Glomerular visceral epithelial cell (primary cell): ENCODE results near the gene SHPK.

Experiments used
- DNase-seq: peaks from one replicate; pipeline ENCODE4 v3.0.0-alpha.2; 2016; ENCODE audit errors: extremely low spot score

The SHPK gene

DNA sequence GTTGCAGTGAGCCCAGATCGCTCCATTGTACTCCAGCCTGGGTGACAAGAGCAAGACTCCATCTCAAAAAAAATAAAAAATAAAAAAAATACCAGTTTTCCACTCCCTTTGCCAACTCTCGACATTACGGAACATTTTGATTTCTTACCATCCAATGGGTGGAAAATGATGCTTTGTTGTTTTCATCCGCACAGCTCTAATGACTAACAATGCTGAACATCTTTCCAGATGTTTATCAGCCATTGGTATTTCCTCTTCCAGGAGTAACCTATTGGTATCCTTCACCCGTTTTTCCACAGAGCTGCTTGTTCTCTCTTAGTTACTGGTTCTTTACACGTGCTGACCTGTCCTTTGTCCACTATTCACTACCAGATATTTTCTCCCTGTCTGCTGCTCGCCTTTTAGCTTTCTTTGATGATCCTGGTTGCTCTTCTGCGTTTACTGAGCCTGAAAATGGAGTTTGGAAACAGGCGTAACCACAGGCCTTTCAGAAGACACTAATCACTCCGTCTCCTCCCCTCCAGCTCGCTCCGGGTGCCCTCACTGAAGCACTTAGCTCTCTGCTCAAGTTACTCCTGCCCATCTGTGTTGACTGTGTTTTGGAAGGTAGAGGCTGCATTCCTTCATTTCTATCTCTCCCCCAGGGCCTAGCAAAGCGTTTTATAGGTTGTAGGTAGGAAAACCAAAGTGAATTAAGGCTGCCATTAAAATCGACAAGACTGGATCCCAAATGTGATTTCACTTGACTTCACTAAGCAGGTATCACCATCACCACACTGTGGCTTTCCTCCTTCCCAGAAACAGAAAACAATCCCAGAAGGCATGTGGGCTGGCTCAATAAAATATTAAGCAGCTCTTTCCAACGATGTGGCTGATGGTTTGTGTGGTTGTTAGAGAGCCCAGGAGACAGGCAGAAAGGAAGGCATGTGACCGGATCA is 8.9 kb downstream of the SHPK start:
- DNase-seq = no peak

DNA sequence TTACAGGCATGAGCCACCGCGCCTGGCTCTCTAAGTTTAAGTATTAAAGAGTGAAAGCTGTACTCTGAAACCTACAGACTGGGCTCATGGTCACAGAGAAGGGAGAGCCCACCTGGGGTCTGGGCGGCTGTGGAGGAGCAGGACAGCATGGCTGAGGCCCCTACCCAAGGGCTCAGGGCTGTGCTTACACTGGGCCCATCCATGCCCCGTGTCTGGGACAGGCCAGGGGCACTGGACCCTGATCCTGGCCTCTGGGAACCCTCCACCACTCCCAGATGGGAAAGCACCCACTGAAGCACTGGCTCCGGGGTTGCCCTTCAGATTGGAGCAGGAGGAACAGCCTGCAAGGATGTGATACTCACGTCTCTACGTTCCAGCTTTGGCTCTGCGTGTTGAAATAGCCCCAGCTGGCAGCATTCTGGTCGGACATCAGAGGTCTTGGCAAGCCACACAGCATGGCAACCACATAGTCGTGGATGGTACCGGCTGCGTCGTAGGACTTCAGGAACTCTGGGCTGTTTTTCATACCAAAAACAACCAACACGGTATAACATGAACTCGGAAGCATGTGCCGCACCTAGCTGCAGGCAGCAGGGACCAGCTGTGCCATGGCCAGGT is 13.0 kb downstream of the SHPK start:
- DNase-seq = no peak

DNA sequence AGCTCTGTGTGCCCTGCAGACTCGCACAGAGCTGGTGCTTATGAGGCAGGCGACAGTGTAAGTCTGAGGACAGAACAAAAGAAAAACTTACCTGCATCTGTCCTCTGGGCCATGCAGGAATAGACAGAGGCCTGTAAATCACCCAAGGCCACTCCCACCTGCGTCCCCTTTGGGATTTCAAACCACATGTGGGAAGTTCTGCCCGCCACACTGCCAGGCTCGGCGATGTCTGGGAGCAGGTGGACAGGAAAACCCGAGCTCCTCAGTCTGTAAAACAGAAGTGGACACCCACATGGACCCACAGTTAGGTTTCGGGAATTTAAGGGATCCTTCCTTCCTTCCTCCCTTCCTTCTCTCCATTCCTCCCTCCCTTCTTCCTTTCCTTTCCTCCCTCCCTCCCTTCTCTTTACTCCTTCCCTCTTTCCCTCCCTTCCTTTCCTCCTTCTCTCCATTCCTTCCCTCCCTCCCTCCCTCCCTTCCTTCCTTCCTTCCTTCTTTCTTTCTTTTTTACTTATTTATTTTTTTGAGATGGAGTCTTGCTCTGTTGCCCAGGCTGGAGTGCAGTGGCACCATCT is 14.8 kb downstream of the SHPK start:
- DNase-seq = no peak

DNA sequence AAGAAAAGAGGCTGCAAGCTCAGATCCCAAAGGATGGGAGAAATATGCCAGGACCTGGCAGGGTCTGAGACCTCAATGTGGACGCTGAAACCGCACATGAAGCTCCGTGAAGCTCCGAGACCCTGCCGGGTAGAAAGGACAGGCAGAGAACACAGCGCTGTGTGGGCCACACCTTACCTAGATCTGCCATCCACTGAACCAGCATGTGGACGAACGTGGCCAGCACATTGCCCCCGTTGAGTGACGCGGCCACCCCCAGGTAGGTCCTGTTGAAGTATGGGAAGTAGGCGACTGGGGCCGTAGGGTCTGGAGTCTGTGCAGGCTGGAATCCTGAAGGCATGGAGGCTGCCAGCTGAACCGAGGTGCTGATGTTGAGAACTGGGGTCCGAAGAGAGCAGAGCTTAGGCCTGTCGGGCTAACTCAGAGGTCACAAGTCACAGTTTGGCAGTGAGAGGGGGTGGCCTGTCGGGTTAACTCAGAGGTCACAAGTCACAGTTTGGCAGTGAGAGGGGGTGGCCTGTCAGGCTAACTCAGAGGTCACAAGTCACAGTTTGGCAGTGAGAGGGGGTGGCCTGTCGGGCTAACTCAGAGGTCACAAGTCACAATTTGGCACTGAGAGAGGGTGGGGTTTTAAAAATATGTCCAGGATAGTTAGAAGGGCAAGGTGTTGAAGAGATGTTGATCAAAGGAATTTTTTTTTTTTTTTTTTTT is 20.7 kb downstream of the SHPK start:
- DNase-seq = no peak

DNA sequence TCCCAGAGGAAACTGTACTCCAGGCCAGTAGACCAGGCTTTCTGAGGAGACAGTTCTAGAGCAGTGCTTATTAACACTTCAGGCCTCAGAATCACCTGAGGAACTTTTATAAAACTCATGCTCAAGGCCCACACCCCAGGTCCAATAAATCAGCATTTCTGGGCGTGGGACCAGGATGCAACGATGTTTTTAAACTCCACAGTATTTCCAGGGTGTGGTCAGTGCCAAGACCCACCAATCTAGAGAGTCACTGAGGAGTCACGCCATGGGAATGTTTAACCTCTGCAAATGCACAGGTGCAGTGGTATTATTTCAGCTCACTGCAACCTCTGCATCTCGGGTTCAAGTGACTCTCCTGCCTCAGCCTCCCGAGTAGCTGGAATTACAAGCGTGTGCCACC is 22.9 kb downstream of the SHPK start:
- DNase-seq = no peak

DNA sequence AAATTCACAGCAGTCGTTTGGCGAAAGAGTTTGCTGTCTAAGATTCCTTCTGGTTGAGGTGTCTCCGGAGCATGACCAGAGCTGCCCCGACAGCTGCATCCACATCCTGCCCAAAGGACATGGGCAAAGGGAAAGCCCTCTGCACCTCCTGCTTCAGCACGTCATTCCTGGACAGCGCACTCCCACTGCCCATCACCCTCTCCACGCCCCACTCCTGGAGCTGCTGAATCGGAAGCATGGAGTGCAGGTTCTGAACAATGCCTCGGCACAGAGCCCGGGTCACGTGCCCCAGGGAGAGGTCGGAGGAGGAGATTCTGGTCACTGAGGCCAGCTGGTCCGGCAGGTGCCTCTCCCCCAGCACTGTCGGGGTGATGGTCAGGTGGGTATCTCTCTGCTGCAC is 25.5 kb downstream of the SHPK start:
- DNase-seq = no peak

DNA sequence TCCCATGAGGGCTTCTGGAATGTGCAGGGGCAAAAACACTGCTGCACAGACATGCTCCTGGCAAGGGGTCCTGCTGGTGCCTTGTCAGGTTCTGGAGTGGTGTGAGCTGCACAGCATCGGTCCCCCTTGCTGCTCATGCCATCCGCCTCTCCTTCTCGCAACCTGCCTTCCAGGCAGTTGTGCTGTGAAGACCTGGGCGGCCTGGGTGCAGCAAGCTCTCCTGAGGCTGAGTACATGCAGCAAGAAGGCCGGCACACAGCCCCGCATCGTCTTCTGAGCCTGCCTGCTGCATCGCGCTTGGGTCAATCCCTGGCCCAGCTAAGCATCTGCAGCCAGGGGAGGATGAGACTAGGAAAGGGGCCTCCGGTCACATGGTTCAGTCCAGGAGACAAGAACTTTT is 26.4 kb downstream of the SHPK start:
- DNase-seq = no peak

DNA sequence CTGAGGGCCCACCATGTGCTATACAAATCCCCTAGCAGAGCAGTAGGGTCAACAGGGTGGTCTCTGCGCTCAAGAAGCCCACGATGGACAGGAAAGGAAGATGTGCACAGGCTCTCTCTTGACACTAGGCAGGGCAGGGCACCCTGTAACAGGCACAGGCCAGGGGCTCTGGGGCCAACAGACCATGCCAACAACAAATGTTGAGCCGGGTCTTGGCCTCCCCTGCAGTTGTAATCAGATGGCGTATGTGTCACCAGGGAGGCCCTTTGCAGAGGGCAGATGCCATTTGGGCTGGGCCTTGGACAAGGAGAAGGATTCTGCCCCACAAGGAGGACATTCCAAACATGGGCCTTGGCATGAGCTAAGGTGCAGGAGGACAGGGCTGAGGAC is 32.2 kb downstream of the SHPK start:
- DNase-seq = no peak

DNA sequence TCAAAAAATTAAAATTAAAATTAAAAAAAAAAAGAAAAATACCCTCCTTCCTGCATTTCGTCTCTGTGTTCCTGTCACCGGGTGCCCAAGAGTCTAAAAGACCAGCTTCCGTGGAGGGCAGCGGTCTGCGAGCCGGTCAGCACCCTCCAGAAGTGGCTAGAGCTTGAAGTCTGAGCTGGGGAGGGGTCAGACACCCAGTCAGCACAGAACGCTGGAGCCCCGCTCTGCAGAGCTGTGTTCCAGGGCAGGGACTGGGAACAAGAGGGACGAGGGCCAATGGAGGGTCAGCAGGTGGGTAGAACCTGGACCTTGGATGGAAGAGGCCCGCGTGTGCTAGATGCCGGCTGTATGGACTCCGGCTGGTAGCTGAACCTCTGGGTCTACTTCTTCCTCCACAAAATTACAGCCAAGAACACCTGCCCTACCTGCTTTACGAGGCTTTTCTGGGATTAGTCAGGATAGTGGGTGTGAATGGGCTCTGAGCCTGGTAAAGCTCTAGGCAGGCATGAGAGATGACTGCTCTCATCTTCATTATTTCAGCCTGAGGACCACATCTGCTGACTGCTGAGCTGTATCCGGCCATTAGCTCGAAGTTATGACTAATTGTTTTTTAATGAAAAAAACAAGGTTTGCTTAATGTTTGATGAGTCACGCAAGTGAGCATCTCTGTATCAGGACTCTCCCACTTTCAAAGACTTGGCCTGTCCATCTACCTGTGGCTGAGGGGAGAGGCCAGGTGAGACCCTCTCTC is 32.8 kb downstream of the SHPK start:
- DNase-seq = no peak

DNA sequence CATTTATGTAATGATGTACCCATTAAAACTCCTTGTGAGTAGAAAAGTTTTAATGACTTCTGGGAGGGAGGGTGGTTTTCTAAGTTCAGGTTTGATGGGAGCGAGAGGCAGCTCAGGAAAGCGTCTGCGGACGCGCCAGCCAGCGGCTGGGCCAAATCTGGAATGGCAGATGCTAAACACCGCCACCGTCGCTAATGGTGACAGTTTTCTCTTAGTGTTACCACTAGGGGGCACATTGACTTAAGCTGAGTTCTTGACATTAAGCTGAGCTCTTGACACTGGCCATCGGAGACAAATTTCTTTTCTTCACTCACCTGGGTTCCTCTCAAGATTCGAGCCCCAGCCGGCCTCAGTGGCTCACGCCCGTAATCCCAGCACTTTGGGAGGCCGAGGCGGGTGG is 33.6 kb downstream of the SHPK start:
- peak; percentile 13 for DNase-seq

DNA sequence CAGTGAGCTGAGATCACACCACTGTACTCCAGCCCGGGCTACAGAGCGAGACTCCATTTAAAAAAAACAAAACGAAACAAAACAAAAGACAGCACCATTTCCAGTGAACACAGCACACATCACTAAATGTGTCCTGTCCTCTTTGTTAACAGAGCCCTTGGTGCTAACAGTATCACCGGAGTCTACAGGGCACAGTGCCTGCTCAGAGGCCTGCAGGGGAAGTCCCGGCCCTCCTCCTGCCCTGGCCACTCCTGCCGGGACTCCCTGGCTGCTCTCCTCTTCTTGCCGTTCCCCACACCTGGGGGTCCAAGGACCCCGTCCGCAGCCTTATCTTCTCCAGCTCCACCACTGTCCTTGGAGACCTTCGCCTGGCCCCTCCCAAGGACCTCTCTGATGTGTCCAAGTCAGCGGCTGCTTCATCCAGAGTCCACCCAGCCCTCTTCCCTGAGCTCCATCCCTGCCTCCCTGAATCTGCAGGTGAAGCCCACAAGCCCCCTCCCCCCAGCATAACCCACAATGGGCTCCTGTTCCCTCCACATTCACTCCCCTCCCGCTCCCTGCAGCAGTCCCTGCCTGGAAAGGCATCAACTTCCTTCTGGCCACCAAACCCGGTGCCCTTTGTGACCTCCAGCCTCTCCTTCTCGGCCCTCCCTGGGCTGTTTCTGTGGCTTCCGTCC is 35.4 kb downstream of the SHPK start:
- DNase-seq = no peak

DNA sequence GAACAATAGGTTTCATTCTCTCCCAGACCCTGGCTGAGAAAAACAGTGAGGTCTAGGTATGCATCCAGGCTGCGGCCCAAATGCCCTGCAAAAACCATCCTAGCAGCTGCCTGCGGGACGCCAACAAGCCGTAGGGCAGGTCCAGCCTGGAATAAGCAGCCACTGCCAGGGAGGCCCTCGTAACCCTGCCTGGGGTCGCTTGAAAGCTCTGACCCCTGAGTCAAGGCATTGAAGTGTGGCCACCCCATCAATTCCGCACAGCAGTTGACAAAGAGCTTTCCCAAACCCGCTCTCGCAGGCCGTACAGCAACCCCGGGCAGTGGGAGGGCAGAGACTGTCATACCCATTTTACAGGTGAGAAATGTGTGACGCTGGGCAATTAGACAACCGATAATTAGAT is 38.0 kb downstream of the SHPK start:
- no peak for DNase-seq

DNA sequence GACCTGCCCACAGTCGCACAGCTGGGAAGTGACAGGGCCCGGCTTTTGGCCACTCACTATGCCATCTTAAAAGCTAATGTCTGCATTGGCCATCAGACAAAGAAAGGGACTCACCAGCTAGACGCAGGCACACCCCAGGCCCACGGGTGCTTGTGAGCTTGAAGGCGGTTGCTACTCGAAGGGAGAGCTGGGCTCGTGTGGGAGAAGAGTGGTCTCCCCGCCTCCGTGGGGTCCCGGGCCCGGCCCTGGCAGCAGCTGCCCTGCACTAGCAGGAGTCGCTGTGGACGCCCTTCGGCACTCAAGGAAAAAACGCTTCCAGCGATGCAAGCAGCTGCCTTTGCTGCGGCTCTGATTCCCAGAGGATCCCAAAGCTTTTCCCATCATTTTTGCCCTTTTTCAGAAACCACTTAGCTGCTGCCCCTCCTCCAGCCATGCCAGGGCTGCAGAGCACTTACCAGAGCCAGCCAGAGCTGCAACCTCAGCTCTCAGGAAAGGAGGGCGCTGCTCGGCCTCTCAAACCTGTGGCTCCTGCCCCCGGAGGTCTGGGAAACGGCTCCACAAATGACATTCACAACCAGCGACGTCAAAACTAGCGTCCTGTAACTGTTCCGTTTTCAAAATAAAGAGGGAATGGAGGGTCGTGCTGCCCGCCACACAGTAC is 39.1 kb downstream of the SHPK start:
- DNase-seq = no peak

DNA sequence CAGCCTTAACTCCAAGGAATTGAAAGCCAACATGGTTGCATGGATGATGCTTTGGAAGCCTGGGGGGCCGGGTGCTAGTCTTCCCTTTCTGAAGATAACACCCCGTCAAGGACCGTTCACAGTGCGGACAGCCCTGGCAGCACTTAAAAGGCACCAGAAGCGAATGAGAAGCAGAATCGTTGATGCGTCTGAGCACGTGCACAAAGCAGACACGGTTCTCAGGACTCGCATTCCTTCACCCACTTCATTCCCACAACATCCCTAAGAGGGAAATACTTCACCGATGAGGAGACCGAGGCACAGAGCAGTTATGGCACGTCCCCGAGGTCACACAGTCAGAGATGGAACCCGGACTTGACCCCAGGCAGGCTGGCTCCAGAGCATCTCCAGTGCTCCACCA is 41.1 kb downstream of the SHPK start:
- no peak for DNase-seq

DNA sequence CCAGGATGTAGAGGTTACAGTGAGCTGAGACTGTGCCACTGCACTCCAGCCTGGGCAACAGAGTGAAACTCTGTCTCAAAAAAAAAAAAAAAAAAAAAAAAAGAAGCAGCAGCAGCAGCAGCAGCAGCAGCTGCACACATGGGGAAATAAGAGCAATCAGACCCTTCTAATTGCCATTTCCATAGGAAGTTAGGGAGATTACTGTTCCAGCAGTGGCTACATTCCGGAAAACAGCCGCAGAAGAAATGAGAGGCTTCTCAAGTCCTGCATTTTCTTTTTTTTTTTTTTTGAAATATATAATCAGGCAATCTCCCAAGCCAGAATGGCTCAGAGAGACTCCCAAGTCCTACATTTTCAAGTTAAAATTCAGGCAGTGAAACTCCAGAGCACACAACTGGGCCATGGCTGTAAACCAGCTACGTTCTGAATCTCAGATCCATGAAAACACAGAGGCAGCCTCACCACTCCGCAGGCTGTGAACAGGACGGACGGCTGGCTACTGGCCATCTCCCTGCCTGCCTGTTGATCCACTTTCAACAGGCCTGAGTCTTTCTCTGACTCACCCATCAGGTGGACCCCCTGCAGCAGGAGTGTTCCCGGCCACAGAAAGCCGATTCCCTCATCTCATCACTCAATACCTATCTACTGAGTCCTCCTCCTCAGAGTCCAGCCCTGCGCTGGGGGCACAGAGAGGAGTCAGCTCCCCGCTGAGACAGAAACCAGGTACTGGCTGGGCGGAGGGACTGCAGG is 41.8 kb downstream of the SHPK start:
- peak; percentile 70 for DNase-seq

DNA sequence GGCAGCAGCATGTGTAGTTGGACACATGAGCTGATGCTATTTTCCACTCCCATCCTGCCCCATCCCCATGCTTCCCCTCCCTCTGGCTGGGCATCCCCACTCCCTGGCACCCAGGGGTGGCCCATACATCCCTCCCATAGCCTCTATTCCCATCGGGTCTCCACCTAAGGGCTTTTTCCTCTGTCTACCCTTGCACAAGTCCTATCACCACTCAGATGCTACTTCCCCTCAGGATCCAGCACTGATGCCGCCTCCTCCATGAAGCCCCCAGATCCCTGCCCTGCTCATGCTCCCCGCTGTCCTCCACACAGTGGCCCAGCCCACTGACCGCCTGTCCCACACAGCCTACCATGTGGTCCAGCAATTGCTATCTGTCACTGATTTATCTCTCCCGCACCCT is 42.7 kb downstream of the SHPK start:
- no peak for DNase-seq

DNA sequence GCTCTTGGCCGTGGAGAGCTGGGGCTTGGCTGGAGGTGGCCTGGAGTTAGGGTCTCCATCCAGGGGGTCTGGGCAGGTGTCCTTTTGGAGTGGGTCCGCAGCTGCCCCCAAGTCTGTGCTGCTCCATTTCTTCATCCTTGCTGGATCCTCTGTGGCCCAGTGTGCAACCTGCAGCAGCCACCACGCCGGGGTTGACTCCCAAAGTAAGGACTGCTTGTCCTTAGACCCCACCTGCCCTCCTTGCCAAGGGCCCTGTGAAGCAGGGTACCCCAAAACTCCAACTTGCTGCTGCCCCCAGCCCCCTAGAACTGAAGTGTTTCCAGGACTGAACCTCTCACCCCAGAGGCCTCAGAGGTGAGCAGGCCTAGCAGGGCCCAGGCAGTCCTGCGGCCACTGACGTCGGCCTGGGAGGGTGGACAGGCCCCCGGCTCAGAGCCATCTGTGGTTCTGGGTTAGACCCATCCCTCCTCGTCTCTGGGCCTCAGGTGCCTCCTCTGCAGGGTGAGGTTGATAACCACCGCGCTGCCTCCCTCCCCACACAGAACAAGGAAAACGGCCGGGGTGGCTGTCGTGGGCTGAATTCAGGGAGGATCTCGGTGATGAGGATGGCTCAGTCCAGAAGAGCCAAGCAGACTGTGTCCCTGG is 43.7 kb downstream of the SHPK start:
- no peak for DNase-seq

DNA sequence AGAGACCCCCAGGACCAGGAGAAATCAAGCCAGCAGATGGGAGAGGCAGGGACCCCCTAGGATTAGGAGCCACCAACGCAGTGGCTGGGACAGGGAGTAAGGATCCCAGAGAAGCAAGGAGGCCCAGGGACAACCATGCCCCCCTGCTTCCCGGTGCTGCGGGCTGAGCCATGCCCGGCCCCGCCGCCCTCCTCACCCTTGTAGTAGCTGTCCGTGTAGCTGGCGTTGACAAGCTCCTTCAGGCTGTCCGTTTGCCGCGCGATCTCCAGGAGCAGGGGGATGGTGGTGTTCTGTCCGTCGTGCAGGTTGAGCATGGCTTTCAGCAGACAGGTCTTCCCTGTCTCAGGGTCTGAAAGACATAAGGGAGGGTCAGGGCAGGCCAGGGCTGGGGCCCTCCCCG is 45.3 kb downstream of the SHPK start:
- DNase-seq = no peak

DNA sequence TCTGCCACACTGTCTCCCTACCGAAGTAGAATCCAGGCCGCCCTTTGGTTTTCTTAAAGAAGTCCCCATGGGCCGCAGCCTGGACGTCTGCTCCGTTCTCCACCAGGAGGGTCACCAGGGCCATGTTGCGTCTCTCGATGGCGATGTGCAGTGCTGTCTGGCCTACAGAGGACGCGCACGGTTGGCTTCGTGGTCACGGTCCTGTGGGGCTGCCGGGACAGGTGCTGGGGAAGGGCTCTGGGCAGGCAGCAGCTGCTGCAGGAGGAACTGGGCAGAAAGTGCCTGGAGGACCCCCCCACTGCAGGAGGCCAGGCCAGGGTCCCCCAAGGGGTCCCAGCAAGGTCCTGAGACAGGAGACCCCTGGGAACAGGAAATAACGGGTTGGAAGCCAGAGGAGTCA is 45.8 kb downstream of the SHPK start:
- no peak for DNase-seq
